Measurements from ENCODE around the gene ODR4. TPM values are rescaled to one million over a fixed set of nuclear protein-coding genes. Genes with fewer than 3 reads are reported as not detected.
"Not testable (repeated sequence)": the region's sequence is repeated elsewhere in the genome, so short reads cannot be mapped to it uniquely, and the experiment has no call there.

ODR4 gene
- 10 to 100 TPM in 11 of 12 donors, not detected in 1; 14.3 to 25.5 (median 18.7) TPM for polyA plus RNA-seq (ENCODE audit: insufficient read length in 12 of 12)
- long read RNA-seq, donor 1, partial matches to known transcripts, result 14 of 16 reads
- long read RNA-seq, donor 1, other reads (novel, unspliced or antisense), result 0 of 16 reads
- long read RNA-seq, donor 2, result 0 reads
- long read RNA-seq, donor 3, partial matches to known transcripts, result 0 of 2 reads
- long read RNA-seq, donor 3, other reads (novel, unspliced or antisense), result 0 of 2 reads
- long read RNA-seq, donor 4, partial matches to known transcripts, result 0 of 1 reads
- long read RNA-seq, donor 4, other reads (novel, unspliced or antisense), result 0 of 1 reads
- long read RNA-seq, donor 5, partial matches to known transcripts, result 6 of 6 reads
- long read RNA-seq, donor 5, other reads (novel, unspliced or antisense), result 0 of 6 reads
- long read RNA-seq, donor 6, result 0 reads
- long read RNA-seq, donor 7, partial matches to known transcripts, result 0 of 1 reads
- long read RNA-seq, donor 7, other reads (novel, unspliced or antisense), result 0 of 1 reads
- long read RNA-seq, donor 8, partial matches to known transcripts, result 6 of 7 reads
- long read RNA-seq, donor 8, other reads (novel, unspliced or antisense), result 0 of 7 reads
- long read RNA-seq, donor 9, result 0 reads
- long read RNA-seq, donor 10, result 0 reads
- long read RNA-seq, donor 11, result 0 reads

- DNase-seq, result peak; percentile 100
Measured at GRCh38 chr1:186375152-186375928, at the start of gene ODR4, which contains the start of gene TPR. ODR4 (plus strand) TSS chr1:186375838; CDS start chr1:186379786, 3,948 bp downstream. TPR (minus strand) TSS chr1:186375253; CDS start chr1:186375028, 225 bp downstream.

- DNase-seq, result no peak
Measured at GRCh38 chr1:186326009-186326408, 49.6 kb upstream of the ODR4 start.

GRCh38 chr1:186327331-186327730, 48.3 kb upstream of the ODR4 start:
- DNase-seq, result no peak

- no peak for DNase-seq
Measured at GRCh38 chr1:186330758-186331157, 44.9 kb upstream of the ODR4 start.

- DNase-seq, result no peak
Measured at GRCh38 chr1:186337554-186337953, 38.1 kb upstream of the ODR4 start.

GRCh38 chr1:186340772-186341171, 34.9 kb upstream of the ODR4 start:
- no peak for DNase-seq

GRCh38 chr1:186347837-186348691, 27.6 kb upstream of the ODR4 start:
- DNase-seq, result not testable (repeated sequence)

- DNase-seq, result peak; percentile 58
Measured at GRCh38 chr1:186374303-186375151, 1.1 kb upstream of the ODR4 start.

GRCh38 chr1:186375929-186376319, 286 bp downstream of the ODR4 start:
- no peak for DNase-seq

GRCh38 chr1:186386725-186387383, 11.2 kb downstream of the ODR4 start:
- DNase-seq, result no peak

GRCh38 chr1:186390925-186391324, 15.3 kb downstream of the ODR4 start:
- no peak for DNase-seq

- DNase-seq, result no peak
Measured at GRCh38 chr1:186391841-186392240, 16.2 kb downstream of the ODR4 start.

GRCh38 chr1:186392711-186393110, 17.1 kb downstream of the ODR4 start:
- DNase-seq, result not testable (repeated sequence)

GRCh38 chr1:186401446-186401845, 25.8 kb downstream of the ODR4 start:
- DNase-seq, result not testable (repeated sequence)

GRCh38 chr1:186403632-186404031, 28.0 kb downstream of the ODR4 start:
- no peak for DNase-seq

GRCh38 chr1:186404454-186405051, 28.9 kb downstream of the ODR4 start:
- DNase-seq, result peak; percentile 16

- DNase-seq, result no peak
Measured at GRCh38 chr1:186409091-186409490, 33.5 kb downstream of the ODR4 start.

GRCh38 chr1:186413319-186413718, 37.7 kb downstream of the ODR4 start:
- DNase-seq, result no peak

GRCh38 chr1:186418503-186418902, 42.9 kb downstream of the ODR4 start:
- no peak for DNase-seq
